Measurements from ENCODE around the gene DOCK2. TPM values are rescaled to one million over a fixed set of nuclear protein-coding genes. Genes with fewer than 3 reads are reported as not detected.

DOCK2 gene
- total and polyA plus RNA-seq, 3 donors from 2014 or later: 6.8 to 8.9 (median 7.3) TPM

DNA sequence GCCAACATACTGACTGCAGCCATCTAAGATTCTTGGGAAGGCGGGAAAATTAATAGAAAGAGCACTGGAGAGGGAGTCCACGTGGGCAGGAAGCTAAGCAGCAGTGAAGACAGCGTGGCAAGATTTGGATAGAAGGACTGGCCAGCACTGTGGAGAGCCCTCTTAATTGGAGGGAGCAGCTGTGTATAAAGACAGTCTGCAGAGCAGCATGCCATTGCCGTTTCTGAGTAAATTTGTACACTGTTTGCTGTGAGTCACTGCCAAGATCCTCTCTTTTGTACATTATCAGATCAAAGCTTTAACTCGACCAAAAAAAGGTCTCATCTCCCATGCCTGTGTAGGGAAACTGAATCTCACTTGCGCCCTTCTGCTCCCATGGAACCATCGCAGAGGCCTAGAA, 297.9 kb downstream of the DOCK2 start:
- H3K4me3 ChIP-seq: no peak overlapping the region
- no peak for DNase-seq
- no peaks in the 10 kb centered on the region for H3K4me1 ChIP-seq
- TF ChIP-seq POLR2A (IDR thresholded peaks at IDR 0.05): no peak
- TF ChIP-seq, protein P1, sequence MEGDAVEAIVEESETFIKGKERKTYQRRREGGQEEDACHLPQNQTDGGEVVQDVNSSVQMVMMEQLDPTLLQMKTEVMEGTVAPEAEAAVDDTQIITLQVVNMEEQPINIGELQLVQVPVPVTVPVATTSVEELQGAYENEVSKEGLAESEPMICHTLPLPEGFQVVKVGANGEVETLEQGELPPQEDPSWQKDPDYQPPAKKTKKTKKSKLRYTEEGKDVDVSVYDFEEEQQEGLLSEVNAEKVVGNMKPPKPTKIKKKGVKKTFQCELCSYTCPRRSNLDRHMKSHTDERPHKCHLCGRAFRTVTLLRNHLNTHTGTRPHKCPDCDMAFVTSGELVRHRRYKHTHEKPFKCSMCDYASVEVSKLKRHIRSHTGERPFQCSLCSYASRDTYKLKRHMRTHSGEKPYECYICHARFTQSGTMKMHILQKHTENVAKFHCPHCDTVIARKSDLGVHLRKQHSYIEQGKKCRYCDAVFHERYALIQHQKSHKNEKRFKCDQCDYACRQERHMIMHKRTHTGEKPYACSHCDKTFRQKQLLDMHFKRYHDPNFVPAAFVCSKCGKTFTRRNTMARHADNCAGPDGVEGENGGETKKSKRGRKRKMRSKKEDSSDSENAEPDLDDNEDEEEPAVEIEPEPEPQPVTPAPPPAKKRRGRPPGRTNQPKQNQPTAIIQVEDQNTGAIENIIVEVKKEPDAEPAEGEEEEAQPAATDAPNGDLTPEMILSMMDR (IDR thresholded peaks at IDR 0.05): no peak
- 76 to 84% methylated on average over 7 of the region's 7 CpGs for WGBS, 2 donors
- no peaks in the 10 kb centered on the region for H3K36me3 ChIP-seq (ENCODE audit: low read depth, missing control alignments)
- H3K9me3 ChIP-seq: no peaks in the 10 kb centered on the region
- intact Hi-C loops (cut with DNase I; ENCODE audit: low total_unique reads): no loop called here
- no peaks in the 10 kb centered on the region for H3K27me3 ChIP-seq
- H3K27ac ChIP-seq: no peak overlapping the region

DNA sequence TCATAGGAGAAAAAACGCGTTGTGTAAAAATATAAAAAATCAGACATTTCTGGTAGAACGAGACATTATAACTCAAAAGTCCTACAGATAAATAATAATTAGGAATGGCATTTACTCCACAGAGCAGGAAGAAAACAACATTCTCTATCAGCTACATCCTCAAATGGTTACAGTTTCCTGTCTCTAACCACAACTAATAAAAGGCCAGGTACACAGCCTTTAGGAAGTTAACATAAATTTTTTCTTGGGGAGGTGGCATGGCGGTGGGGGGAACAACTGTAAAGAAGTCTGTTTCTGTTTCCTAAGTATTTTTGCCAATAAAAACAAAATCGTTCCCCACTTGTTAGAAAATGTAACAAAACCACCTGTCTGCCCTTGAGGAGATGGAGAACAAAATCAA, 298.7 kb downstream of the DOCK2 start:
- intact Hi-C loops (cut with DNase I; ENCODE audit: low total_unique reads): no loop called here
- H3K4me1 ChIP-seq: no peaks in the 10 kb centered on the region
- WGBS, 2 donors: 73 to 75% methylated on average over 5 of the region's 5 CpGs

DNA sequence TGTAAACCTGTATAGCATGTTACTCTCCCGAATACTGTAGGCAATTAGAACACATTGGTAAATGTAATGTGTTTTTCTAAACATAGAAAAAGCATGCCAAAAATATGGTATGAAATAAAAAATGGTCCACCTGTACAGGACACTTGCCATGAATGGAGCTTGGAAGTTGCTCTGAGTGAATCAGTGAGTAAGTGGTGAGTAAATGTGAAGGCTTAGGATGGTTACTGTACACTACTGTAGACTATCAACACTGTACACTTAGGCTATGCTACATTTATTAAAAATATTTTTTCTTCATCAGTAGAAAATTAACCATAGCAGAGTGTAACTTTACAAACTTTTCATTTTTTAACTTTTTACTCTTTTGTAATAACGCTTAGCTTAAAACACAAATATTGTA, 301.4 kb downstream of the DOCK2 start:
- H3K27ac ChIP-seq: no peak overlapping the region
- no peaks in the 10 kb centered on the region for H3K27me3 ChIP-seq
- 91 to 97% methylated on average over 2 of the region's 2 CpGs for WGBS, 2 donors
- no peaks in the 10 kb centered on the region for H3K36me3 ChIP-seq (ENCODE audit: low read depth, missing control alignments)
- TF ChIP-seq, protein P1 (IDR thresholded peaks at IDR 0.05): no peak
- no peak for TF ChIP-seq POLR2A (IDR thresholded peaks at IDR 0.05)
- H3K9me3 ChIP-seq: no peaks in the 10 kb centered on the region
- no peak overlapping the region for H3K4me3 ChIP-seq
- no peaks in the 10 kb centered on the region for H3K4me1 ChIP-seq
- no peak for DNase-seq
- intact Hi-C loops (cut with DNase I; ENCODE audit: low total_unique reads): no loop called here

More for the DNA sequence above, 298.7 kb downstream of the DOCK2 start:
- Histone ChIP-seq H3K27me3 (no peaks in the 10 kb centered on the region), H3K9me3 (no peaks in the 10 kb centered on the region), H3K27ac (no peak overlapping the region), H3K4me3 (no peak overlapping the region), H3K36me3 (ENCODE audit: low read depth, missing control alignments) (no peaks in the 10 kb centered on the region)
- no peak for DNase-seq
- no peak for TF ChIP-seq POLR2A (IDR thresholded peaks at IDR 0.05)
- TF ChIP-seq, protein P1 (IDR thresholded peaks at IDR 0.05): no peak

DNA sequence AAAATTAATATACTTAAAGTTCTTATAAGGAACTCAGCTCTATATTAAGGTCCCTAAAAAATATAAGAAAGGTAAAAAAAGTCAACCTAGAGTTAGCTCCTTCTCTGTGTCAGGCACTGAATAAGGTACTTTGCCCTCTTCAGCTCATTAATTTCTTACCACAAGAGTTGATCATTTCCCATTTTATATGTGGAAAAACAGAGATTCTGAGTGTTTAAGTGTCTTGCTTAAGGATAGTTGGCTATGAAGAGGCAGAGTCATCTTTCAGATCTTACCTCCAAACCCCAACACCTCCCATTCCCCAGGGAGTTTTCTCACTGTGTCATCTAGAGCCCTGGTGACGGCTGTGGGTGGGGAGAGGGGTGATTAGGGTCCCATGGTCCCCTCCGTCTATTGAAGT, 302.7 kb downstream of the DOCK2 start:
- WGBS, 2 donors: 93 to 96% methylated on average over 2 of the region's 2 CpGs
- Histone ChIP-seq H3K27ac (no peak overlapping the region), H3K27me3 (no peaks in the 10 kb centered on the region), H3K9me3 (no peaks in the 10 kb centered on the region), H3K4me3 (no peak overlapping the region), H3K4me1 (no peaks in the 10 kb centered on the region), H3K36me3 (ENCODE audit: low read depth, missing control alignments) (no peaks in the 10 kb centered on the region)
- TF ChIP-seq POLR2A (IDR thresholded peaks at IDR 0.05): no peak
- TF ChIP-seq, protein P1 (IDR thresholded peaks at IDR 0.05): no peak
- intact Hi-C loops (cut with DNase I; ENCODE audit: low total_unique reads): no loop called here
- no peak for DNase-seq

GRCh38 chr5:169941542-169941941, 304.5 kb downstream of the DOCK2 start:
- TF ChIP-seq, protein P1 (IDR thresholded peaks at IDR 0.05): no peak
- no peak for TF ChIP-seq POLR2A (IDR thresholded peaks at IDR 0.05)
- Histone ChIP-seq H3K4me3 (no peak overlapping the region), H3K4me1 (peaks cover 5% of the 10 kb centered on the region), H3K27me3 (no peaks in the 10 kb centered on the region), H3K27ac (no peak overlapping the region), H3K36me3 (ENCODE audit: low read depth, missing control alignments) (no peaks in the 10 kb centered on the region), H3K9me3 (no peaks in the 10 kb centered on the region)
- WGBS, 2 donors: 97 to 99% methylated on average over 7 of the region's 7 CpGs
- DNase-seq: no peak
- intact Hi-C loops (cut with DNase I; ENCODE audit: low total_unique reads): no loop called here
